Glomerular endothelial cell (primary cell): Measurements from ENCODE around the gene SEC11C. TPM values are rescaled to one million over a fixed set of nuclear protein-coding genes. Genes with fewer than 3 reads are reported as not detected.

Source experiments
- DNase-seq: peaks from one replicate; pipeline ENCODE4 v3.0.0-alpha.2; 2011; ENCODE audit warnings: low read depth, low spot score; ENCODE audit errors: extremely low read depth
- total RNA-seq: library from RNA; depleted of rRNA; stranded (reverse); fragments of >200 nt; gene quantifications from 2 replicates; pipeline ENCODE4 v1.2.3, GENCODE V29; 2015

Gene SEC11C
- total RNA-seq, 1 donor from 2014 or later = 15.1 TPM

DNA sequence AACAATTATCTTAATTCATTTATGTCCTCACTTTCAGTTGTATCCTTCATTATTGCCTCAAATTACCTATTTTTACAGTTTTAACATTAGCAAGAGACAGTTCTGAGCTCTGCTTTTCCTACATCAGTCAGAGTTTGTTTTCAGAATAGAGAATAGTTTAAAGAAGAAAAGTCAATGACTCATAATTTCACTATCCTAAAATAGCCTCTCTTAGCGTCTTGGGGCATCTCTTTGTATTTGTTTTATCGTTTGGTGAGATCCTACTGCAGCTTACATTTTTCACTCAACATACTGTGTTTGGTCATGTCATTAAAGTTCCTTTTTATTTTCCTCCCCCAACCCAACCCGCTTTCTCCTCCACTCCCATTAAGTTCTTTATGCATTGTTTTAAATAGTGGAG lies 3.8 kb downstream of the SEC11C start:
- no peak for DNase-seq

- DNase-seq = no peak
Observed at GRCh38 chr18:59144483-59144882, 4.8 kb downstream of the SEC11C start.

DNA sequence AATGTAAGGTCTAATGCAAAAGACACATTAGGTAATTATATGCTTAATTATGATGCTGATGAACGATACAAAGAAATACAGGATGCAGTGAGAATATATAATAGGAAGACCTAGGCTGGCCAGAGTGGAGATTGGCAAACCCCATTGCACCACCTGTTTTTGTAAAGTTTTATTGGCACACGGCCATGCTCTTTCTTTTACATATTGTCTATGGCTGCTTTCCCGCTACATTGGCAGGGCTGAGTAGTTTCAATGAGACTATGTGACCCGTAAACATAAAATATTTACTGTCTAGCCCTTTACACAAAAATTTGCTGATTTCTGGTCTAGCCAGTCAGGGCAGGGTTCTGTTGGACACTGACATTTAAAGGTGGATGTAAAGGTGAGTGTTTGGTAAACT lies 5.4 kb downstream of the SEC11C start:
- DNase-seq = no peak

DNA sequence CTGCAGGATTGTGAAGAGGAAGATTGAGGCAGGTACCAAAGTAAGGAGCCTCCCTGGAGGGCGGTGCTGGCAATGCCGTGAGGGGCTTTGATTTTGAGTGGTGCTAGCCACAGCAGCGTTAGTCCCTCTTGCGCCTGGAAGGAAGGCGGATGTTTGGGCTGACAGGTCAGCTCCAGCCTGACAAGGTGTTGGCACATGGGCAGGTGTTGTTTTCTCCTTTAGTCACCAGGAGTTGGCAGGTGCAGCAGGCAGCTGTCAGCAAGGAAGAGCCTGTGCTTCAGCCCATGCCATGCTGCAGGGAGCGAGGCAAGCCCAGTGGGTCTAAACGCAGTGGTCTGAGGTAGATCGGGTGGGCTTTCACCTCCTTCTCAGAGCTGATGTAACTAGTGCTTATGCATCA lies 8.5 kb downstream of the SEC11C start:
- no peak for DNase-seq

DNA sequence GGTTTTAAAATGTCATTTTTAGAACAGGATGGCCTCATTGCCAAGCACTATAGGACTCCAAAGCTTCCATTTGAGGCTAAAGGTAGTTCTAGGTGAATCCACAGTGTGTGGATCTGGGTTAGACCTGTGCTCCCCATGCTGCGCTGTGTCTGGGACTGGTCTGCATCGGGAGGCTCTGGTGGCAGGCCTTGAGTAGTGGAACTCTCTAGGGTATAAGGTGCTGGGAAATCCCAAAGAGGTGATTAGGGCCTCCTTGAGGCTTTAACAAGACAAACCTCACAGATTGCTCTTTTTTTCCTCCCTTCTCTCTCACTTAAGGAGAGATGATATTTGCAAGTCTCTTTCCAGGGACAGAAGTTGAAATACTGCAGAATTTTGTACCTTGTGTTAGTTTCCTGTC lies 9.3 kb downstream of the SEC11C start:
- no peak for DNase-seq

- DNase-seq = no peak
Observed at GRCh38 chr18:59149416-59149815, 9.7 kb downstream of the SEC11C start.

- no peak for DNase-seq
Observed at GRCh38 chr18:59150236-59150635, 10.6 kb downstream of the SEC11C start.

GRCh38 chr18:59155153-59155552 lies 15.5 kb downstream of the SEC11C start:
- DNase-seq = no peak

DNA sequence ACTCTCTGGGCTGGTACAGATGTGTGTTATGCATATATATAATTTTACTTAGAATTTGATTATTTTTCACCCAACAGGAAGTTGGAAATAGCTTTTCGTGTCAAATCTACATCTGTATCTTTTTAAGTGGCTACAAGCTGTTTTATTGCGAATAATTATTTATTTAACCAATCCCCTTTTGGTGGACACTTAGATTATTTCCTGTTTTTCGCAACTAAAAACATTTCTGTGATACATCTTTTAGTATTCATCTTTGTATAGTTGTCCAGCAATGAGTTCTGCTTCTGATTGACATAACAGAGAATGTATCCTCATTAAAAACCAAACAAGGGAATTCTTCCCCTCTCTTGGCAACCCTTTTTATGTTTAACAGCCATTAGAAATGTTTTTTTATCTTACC lies 16.6 kb downstream of the SEC11C start:
- DNase-seq = no peak

GRCh38 chr18:59159265-59159664 lies 19.6 kb downstream of the SEC11C start:
- no peak for DNase-seq

DNA sequence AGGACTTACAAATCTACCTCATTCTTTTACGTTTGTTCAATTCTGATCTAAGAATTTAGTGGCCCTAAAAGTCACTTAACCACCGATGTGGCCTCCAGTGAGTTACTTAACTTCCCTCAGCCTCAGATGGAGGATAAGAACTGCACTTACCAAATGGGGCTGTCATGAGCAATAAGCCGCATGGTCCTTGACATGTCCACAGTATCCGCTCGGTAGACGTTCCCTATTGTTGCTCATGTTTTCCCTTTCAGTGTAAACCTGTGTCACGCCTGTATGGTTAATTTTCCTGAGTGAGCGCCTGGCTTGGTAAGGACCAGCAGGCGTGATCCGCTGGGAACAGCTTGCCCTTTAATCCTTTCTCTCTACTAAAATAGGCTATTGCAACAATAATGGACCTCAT lies 20.3 kb downstream of the SEC11C start:
- DNase-seq = no peak

- DNase-seq = no peak
Observed at GRCh38 chr18:59172664-59173249, 33.1 kb downstream of the SEC11C start.

DNA sequence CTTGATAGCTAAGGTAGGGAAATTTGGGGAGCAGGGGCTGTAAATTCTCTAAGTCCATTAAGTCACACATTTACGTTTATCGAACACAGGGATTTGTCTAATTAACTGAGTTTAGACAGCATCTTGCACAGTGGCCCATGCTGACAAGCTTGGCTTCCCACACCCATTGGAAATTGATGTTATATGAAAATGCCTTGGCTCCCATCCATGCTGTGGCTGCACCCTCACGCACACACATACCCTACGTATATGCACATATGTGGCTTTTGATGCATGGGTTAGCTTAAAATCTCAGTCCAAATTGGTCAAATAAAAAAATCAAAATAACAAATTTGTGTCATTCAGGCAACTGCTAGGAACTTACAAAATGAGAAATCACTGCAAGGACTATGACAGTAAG lies 37.8 kb downstream of the SEC11C start:
- no peak for DNase-seq

GRCh38 chr18:59180150-59180845 lies 40.6 kb downstream of the SEC11C start:
- no peak for DNase-seq

- DNase-seq = no peak
Observed at GRCh38 chr18:59182673-59183072, 43.0 kb downstream of the SEC11C start.

DNA sequence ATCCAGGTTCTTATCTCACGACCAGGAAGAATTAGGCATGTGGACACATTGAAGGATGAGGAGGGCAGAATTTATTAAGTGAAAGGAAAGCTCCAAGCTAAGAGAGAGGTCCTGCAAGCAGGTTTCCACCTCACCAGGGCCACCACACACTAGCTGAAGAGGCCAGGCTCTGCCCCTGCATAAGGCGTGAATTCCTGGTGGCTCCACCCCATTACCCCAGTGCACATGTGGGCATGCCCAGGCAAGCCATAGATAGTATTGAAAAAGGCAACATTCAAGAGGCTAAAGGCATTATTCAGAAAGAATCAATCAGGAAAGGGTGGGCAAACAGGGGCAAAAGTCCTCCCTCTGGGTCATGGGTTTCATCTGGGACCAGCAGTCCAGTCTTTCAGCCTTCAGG lies 49.3 kb downstream of the SEC11C start:
- DNase-seq = no peak

DNA sequence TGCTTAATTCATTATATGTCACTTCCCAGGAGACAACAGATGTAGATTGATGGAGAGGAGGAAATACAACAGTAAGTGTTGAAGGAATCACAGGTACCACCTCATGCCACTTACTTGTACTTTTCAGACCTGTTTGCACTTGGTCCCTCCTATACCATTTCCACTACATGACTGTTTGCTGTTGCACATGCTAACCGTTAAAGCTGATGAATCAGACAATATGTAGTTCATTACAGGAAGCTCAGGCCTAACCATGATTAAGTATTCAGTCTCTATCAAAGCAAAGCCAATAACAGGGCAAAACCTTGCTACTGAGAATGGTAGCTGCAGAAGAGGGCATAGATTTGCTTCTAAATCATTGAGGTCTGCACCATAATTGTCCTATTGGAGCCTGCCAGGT lies 50.1 kb downstream of the SEC11C start:
- DNase-seq = no peak

DNA sequence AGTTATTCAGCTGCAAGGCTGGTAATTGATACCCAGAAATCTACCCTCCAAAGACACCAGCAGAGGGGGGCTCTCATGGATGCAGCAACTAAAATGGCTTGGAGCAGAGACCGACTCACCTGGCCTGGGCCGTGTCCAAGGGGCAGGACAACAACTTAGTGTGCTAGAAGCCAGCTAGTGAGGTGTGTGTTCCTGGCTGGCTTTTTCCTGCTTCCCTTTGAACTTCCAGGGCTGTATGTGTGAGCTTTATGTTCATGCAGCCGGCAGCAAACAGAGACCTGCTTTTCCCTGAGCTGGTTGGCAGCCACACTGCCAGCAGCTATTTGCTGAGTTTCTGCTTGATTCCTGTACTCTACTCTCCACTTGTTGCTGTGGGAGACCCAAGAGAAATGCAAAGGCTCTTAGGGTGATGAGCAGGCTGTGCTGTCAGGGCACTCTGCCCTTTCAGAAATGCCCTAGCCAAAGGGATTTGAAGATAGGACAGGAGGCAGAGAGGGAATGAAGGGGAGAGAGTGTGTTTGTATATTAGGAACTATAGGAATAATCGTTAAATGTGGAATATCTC lies 56.6 kb downstream of the SEC11C start:
- DNase-seq = no peak

GRCh38 chr18:59197636-59198035 lies 58.0 kb downstream of the SEC11C start:
- DNase-seq = no peak

DNA sequence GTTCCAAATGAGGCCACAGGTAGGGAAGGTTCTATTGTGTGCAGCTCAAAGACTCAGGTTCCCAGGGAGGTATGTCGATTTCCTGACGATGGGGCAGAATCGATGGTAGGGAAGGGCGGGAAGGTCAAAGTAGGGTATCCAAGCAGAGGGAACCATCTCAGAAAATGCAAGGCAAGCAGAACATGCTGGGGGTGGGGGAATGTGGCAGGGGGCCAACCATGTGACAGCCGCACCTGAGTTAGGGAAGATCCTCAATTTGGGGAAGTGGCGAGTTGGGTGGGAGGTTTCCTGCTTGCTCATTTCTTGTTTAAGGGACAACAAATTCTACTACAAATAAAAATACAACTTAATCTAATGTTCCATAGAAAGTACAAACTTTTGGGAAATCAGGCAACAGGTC lies 58.5 kb downstream of the SEC11C start:
- no peak for DNase-seq

DNA sequence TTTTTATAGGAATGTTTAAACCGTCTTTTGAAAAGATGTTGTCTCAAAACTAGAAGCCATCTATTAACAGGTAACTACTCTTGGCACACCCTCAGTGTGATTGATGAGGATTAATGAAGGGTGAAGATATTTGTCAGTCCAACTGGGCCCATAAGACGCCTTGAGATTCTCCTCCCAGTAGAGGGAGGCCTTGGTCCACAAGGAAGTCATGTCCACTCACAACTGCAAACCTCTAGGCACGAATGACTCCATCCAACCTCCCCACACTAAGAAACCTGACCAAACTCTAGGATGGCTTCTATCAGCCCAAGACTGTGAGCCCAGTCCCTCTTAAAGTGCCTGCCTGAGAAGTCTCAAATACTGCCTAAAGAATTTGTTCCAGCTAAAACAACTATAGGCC lies 61.1 kb downstream of the SEC11C start:
- no peak for DNase-seq

GRCh38 chr18:59202258-59202820 lies 62.7 kb downstream of the SEC11C start:
- DNase-seq = no peak
